Neural progenitor cell (in vitro differentiated cells): ENCODE results near the gene CTNNBL1. TPM values are rescaled to one million over a fixed set of nuclear protein-coding genes. Genes with fewer than 3 reads are reported as not detected.

Experiments
- DNase-seq: peaks from one replicate; pipeline ENCODE4 v3.0.0-alpha.2; 2016; ENCODE audit warnings: low spot score
- H2AFZ ChIP-seq: fragments of 200-600 bp; sonication (generic); replicated peaks from 2 replicates; pipeline ENCODE4 v1.6.1; 2016; ENCODE audit warnings: antibody characterized with exemption
- H3F3A ChIP-seq: fragments of 200-600 bp; sonication (generic); 2 replicates; pipeline ENCODE4 v1.6.1; 2016; ENCODE audit warnings: antibody characterized with exemption, low read depth
- H3K27ac ChIP-seq: fragments of 200-600 bp; sonication (generic); 2 replicates; pipeline ENCODE4 v1.5.1; 2016; ENCODE audit warnings: mild to moderate bottlenecking
- H3K27me3 ChIP-seq: fragments of 200-600 bp; sonication (generic); 2 replicates; pipeline ENCODE4 v1.6.1; 2016; ENCODE audit warnings: mild to moderate bottlenecking, moderate library complexity
- H3K36me3 ChIP-seq: fragments of 200-600 bp; sonication (generic); 2 replicates; pipeline ENCODE4 v1.5.1; 2016
- H3K4me1 ChIP-seq: fragments of 200-600 bp; sonication (generic); 2 replicates; pipeline ENCODE4 v1.6.1; 2016; ENCODE audit warnings: mixed run types
- H3K4me2 ChIP-seq: fragments of 200-600 bp; sonication (generic); 2 replicates; pipeline ENCODE4 v1.6.1; 2016
- H3K4me3 ChIP-seq: fragments of 200-600 bp; sonication (generic); 2 replicates; pipeline ENCODE4 v1.5.1; 2016
- H3K79me2 ChIP-seq: fragments of 200-600 bp; sonication (generic); 2 replicates; pipeline ENCODE4 v1.6.1; 2016; ENCODE audit warnings: low read depth
- H3K9ac ChIP-seq: fragments of 200-600 bp; sonication (generic); 2 replicates; pipeline ENCODE4 v1.6.1; 2016
- H3K9me3 ChIP-seq: fragments of 200-600 bp; sonication (generic); 2 replicates; pipeline ENCODE4 v1.5.1; 2016; ENCODE audit warnings: low read depth
- H4K20me1 ChIP-seq: fragments of 200-600 bp; sonication (generic); 2 replicates; pipeline ENCODE4 v1.6.1; 2016; ENCODE audit warnings: low read depth
- H3K27ac Mint-ChIP-seq: 3 replicates; pipeline ENCODE4 v1.8.0; 2021; ENCODE audit warnings: mixed read lengths
- H3K27me3 Mint-ChIP-seq: 2 replicates; pipeline ENCODE4 v1.8.0; 2022; ENCODE audit warnings: low read depth, mild to moderate bottlenecking, inconsistent platforms, moderate library complexity, mixed read lengths; ENCODE audit not compliant: insufficient read depth
- H3K36me3 Mint-ChIP-seq: 3 replicates; pipeline ENCODE4 v1.8.0; 2021; ENCODE audit warnings: mixed read lengths
- H3K4me1 Mint-ChIP-seq: 3 replicates; pipeline ENCODE4 v1.8.0; 2021; ENCODE audit warnings: mixed read lengths
- H3K4me3 Mint-ChIP-seq: 3 replicates; pipeline ENCODE4 v1.8.0; 2021; ENCODE audit warnings: mild to moderate bottlenecking, moderate library complexity, mixed read lengths
- H3K9me3 Mint-ChIP-seq: 3 replicates; pipeline ENCODE4 v1.8.0; 2020; ENCODE audit warnings: mixed read lengths
- EZH2 ChIP-seq: fragments of 200-600 bp; sonication (generic); IDR thresholded peaks from 2 replicates; pipeline ENCODE4 v1.6.1; 2017; ENCODE audit warnings: antibody characterized with exemption, mild to moderate bottlenecking, moderate library complexity
- EZH2phosphoT487 ChIP-seq: fragments of 200-600 bp; sonication (generic); IDR thresholded peaks from 2 replicates; pipeline ENCODE4 v1.6.1; 2017; ENCODE audit warnings: antibody characterized with exemption
- total RNA-seq: library from RNA; depleted of rRNA; stranded (reverse); fragments of >200 nt; gene quantifications from 2 replicates; pipeline ENCODE4 v1.2.3, GENCODE V29; 2015; ENCODE audit warnings: low replicate concordance
- TF ChIP-seq, protein P1 (sequence below): fragments of 200-600 bp; sonication (generic); IDR thresholded peaks from 2 replicates; pipeline ENCODE4 v1.5.1; 2017; ENCODE audit warnings: antibody characterized with exemption, mild to moderate bottlenecking

Gene CTNNBL1
- total RNA-seq, 1 donor from 2014 or later, result 54.5 TPM

- H3K36me3 Mint-ChIP-seq, result peaks cover 10% of the 10 kb centered on the region
- peak; percentile 64 for DNase-seq
- H3K27ac Mint-ChIP-seq, result peak overlapping the region; percentile 6
- H3K9me3 ChIP-seq, result no peaks in the 10 kb centered on the region
- peaks cover 46% of the 10 kb centered on the region for H3K4me1 ChIP-seq
- peaks cover 31% of the 10 kb centered on the region for H3F3A ChIP-seq
- no peak overlapping the region for H3K9ac ChIP-seq
- H3K36me3 ChIP-seq, result no peaks in the 10 kb centered on the region
- H3K79me2 ChIP-seq, result no peaks in the 10 kb centered on the region
- peaks cover 3% of the 10 kb centered on the region for H3K27me3 Mint-ChIP-seq
- TF ChIP-seq, protein P1, sequence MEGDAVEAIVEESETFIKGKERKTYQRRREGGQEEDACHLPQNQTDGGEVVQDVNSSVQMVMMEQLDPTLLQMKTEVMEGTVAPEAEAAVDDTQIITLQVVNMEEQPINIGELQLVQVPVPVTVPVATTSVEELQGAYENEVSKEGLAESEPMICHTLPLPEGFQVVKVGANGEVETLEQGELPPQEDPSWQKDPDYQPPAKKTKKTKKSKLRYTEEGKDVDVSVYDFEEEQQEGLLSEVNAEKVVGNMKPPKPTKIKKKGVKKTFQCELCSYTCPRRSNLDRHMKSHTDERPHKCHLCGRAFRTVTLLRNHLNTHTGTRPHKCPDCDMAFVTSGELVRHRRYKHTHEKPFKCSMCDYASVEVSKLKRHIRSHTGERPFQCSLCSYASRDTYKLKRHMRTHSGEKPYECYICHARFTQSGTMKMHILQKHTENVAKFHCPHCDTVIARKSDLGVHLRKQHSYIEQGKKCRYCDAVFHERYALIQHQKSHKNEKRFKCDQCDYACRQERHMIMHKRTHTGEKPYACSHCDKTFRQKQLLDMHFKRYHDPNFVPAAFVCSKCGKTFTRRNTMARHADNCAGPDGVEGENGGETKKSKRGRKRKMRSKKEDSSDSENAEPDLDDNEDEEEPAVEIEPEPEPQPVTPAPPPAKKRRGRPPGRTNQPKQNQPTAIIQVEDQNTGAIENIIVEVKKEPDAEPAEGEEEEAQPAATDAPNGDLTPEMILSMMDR, result no peak
- no peak overlapping the region for H3K4me3 Mint-ChIP-seq
- no peaks in the 10 kb centered on the region for H4K20me1 ChIP-seq
- no peak overlapping the region for H2AFZ ChIP-seq
- H3K9me3 Mint-ChIP-seq, result no peaks in the 10 kb centered on the region
- H3K4me3 ChIP-seq, result no peak overlapping the region
- H3K4me1 Mint-ChIP-seq, result peaks cover 56% of the 10 kb centered on the region
- no peaks in the 10 kb centered on the region for H3K27me3 ChIP-seq
- H3K4me2 ChIP-seq, result peak overlapping the region; percentile 63
- H3K27ac ChIP-seq, result peak overlapping the region; percentile 47
These were observed 152.7 kb downstream of the CTNNBL1 start for GRCh38 chr20:37846573-37846972.

DNA sequence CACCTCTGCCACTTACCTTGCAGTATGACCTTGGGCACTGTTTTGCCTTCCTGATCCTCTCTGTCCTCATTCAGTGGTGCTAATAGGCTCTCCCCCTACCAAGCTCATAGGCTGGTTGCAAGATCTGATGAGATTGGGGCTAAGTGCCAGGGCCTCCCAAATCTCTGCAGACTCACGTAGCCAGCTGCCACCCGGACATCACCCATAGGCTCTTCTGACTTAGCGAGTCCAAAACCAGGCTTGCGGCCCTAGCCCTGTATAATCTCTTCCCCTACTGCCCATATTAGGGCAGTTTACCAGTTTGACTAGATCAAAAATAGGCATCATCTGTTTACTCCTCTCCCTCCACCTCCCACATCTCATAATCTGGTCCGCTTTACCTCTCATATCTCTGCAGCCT lies 154.9 kb downstream of the CTNNBL1 start:
- Mint-ChIP-seq H3K27me3 (peaks cover 3% of the 10 kb centered on the region), H3K4me1 (peaks cover 39% of the 10 kb centered on the region), H3K9me3 (no peaks in the 10 kb centered on the region), H3K36me3 (peaks cover 3% of the 10 kb centered on the region), H3K27ac (peak overlapping the region; percentile 0), H3K4me3 (no peak overlapping the region)
- no peaks in the 10 kb centered on the region for H3K9me3 ChIP-seq
- no peaks in the 10 kb centered on the region for H3K36me3 ChIP-seq
- TF ChIP-seq, protein P1, result no peak
- TF ChIP-seq EZH2 (no peak), EZH2phosphoT487 (no peak)
- no peak overlapping the region for H2AFZ ChIP-seq
- H3K9ac ChIP-seq, result no peak overlapping the region
- H4K20me1 ChIP-seq, result no peaks in the 10 kb centered on the region
- H3K4me2 ChIP-seq, result no peak overlapping the region
- DNase-seq, result no peak
- no peaks in the 10 kb centered on the region for H3K27me3 ChIP-seq
- H3F3A ChIP-seq, result peaks cover 15% of the 10 kb centered on the region
- peaks cover 30% of the 10 kb centered on the region for H3K4me1 ChIP-seq
- H3K79me2 ChIP-seq, result no peaks in the 10 kb centered on the region
- H3K4me3 ChIP-seq, result no peak overlapping the region
- H3K27ac ChIP-seq, result no peak overlapping the region

DNA sequence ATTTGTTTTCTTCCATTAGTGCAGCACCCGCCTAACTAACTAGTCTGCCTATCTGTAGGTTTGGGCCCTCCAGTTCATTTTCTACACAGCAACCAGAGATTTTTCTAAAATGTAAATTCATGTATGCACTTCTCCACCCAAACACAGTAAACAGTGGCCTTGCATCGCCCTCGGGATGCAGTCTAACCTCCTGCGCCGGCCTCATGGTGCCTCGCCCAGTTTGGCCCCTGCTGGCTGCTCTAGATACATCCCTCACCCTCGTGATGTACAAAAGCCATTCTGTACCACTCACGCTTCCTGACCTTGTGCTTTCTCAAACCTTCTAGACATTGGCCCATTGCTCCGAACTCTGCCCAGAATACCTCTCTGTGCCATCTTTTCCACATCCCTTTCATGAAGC lies 155.3 kb downstream of the CTNNBL1 start:
- Histone ChIP-seq H3K4me1 (peaks cover 30% of the 10 kb centered on the region), H2AFZ (no peak overlapping the region), H3F3A (peaks cover 15% of the 10 kb centered on the region), H3K9ac (no peak overlapping the region), H3K9me3 (no peaks in the 10 kb centered on the region), H3K4me2 (no peak overlapping the region), H3K79me2 (no peaks in the 10 kb centered on the region), H4K20me1 (no peaks in the 10 kb centered on the region), H3K27ac (no peak overlapping the region), H3K27me3 (no peaks in the 10 kb centered on the region), H3K36me3 (no peaks in the 10 kb centered on the region), H3K4me3 (no peak overlapping the region)
- peaks cover 3% of the 10 kb centered on the region for H3K36me3 Mint-ChIP-seq
- H3K27ac Mint-ChIP-seq, result peak overlapping the region; percentile 0
- peaks cover 3% of the 10 kb centered on the region for H3K27me3 Mint-ChIP-seq
- TF ChIP-seq, protein P1, result no peak
- TF ChIP-seq EZH2phosphoT487, result no peak
- no peak for DNase-seq
- no peaks in the 10 kb centered on the region for H3K9me3 Mint-ChIP-seq
- H3K4me3 Mint-ChIP-seq, result no peak overlapping the region
- peaks cover 39% of the 10 kb centered on the region for H3K4me1 Mint-ChIP-seq
